ENCODE measurements around the gene ROBO3.

The ROBO3 gene

DNA sequence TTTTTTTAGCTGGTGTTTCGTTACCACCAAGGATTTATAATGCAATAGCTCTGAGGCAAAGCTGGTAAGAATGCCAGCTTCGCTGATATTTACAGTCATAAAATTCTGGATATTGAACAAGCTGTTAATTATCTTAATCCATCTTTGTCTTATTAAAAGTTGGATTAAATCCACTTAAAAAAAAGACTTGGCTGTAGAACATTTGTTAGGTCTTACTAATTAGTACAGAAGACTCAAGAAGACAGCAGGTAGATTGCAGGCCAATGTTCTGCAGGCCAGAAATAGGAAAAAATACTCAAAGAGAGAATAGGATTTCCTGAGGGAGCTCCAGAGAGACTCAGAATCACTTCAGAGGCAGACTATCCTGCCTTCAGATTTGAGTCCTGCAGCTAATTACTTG, 24.9 kb downstream of the ROBO3 start:
- no peaks in the 10 kb centered on the region for H4K20me1 ChIP-seq (ENCODE audit: insufficient read depth, low read length)
- no peak overlapping the region for H3K4me2 ChIP-seq (ENCODE audit: low read length)
- no peaks in the 10 kb centered on the region for H3K36me3 ChIP-seq (ENCODE audit: insufficient read depth, low read length)
- H2AFZ ChIP-seq (ENCODE audit: low read length) = no peak overlapping the region
- no peak for TF ChIP-seq EZH2 (IDR thresholded peaks at IDR 0.05; ENCODE audit: borderline replicate concordance, low read length)
- TF ChIP-seq, protein P1, sequence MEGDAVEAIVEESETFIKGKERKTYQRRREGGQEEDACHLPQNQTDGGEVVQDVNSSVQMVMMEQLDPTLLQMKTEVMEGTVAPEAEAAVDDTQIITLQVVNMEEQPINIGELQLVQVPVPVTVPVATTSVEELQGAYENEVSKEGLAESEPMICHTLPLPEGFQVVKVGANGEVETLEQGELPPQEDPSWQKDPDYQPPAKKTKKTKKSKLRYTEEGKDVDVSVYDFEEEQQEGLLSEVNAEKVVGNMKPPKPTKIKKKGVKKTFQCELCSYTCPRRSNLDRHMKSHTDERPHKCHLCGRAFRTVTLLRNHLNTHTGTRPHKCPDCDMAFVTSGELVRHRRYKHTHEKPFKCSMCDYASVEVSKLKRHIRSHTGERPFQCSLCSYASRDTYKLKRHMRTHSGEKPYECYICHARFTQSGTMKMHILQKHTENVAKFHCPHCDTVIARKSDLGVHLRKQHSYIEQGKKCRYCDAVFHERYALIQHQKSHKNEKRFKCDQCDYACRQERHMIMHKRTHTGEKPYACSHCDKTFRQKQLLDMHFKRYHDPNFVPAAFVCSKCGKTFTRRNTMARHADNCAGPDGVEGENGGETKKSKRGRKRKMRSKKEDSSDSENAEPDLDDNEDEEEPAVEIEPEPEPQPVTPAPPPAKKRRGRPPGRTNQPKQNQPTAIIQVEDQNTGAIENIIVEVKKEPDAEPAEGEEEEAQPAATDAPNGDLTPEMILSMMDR (IDR thresholded peaks at IDR 0.05; ENCODE audit: low read length) = no peak
- no peak overlapping the region for H3K27ac ChIP-seq (ENCODE audit: low read depth, low read length, poor library complexity, severe bottlenecking)
- 0 out of 2 replicates have a peak, but pooled peaks cover 2% of the 10 kb centered on the region for H3K27me3 ChIP-seq (ENCODE audit: insufficient read depth, low read length)
- H3K4me3 ChIP-seq (ENCODE audit: low read depth, low read length, poor library complexity, severe bottlenecking) = no peak overlapping the region
- no peaks in the 10 kb centered on the region for H3F3A ChIP-seq (ENCODE audit: insufficient read depth, low read length)
- no peak overlapping the region for H3K9ac ChIP-seq (ENCODE audit: low read length)
- no peaks in the 10 kb centered on the region for H3K9me3 ChIP-seq (ENCODE audit: low read length)
- H3K4me1 ChIP-seq (ENCODE audit: insufficient read depth, low read length, severe bottlenecking) = no peaks in the 10 kb centered on the region
- no peaks in the 10 kb centered on the region for H3K79me2 ChIP-seq (ENCODE audit: insufficient read depth, low read length)
- no peaks in the 10 kb centered on the region for H3K9me2 ChIP-seq (ENCODE audit: low read depth, low read length)

DNA sequence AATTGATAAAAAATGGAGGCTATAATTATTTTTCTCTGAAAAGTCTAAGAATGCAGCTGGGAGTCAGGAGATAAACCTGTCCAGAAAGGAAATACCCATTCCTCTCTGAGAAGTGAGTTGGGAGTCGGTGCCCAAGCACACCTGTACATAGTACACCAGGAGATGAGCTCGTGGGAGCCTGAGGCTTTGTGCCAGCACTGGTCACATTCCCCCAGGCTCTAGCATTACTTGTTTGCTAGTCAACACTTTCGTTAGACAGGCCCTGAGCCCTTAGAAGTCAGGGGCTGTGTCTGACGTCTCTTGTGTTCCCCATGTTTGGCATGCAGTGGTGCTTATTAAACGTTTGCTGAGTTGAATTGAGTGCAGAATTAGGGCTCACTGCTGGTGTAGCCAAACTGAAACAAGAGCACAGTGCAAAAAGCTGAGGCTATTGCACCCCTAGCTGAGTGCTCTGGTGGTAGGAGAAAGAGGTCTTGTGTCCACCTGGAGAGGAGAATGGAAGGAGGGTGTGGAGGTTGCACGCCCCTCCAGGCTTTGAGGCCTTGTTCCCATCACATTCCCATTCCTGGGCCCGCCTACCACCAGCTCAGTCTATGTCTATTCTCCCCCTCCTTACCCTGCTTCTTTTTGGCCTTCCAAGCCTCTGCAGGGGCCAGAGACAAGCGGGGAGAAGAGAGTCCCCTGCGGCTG, 25.6 kb downstream of the ROBO3 start:
- Histone ChIP-seq H3K27ac (ENCODE audit: low read depth, low read length, poor library complexity, severe bottlenecking) (no peak overlapping the region), H4K20me1 (ENCODE audit: insufficient read depth, low read length) (no peaks in the 10 kb centered on the region)

DNA sequence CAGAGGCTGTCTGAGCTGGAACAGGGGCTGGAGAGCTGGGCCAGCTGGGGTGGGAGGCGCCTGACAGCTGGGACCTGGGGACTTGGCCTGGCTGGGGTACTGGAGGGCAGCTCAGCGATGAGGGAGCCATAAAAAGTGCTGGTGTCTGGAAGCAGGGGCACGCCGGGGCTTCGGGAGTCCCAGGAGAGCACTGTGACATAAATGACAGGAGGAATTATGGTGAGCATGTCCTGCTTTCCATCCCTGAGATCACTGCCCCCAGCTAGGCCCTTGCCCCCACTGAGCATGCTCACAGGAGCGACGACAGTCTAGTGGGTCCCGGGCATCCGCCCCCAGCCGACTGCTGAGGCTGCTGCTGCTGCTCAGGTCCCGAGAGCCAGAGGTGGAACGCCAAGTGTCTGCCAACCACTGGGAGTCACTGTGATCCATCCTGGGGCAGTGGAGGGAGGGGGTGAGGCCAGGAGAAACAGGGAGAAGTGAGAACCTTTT, 26.2 kb downstream of the ROBO3 start:
- Histone ChIP-seq H3K9me2 (ENCODE audit: low read depth, low read length) (no peaks in the 10 kb centered on the region), H3K4me1 (ENCODE audit: insufficient read depth, low read length, severe bottlenecking) (no peaks in the 10 kb centered on the region), H3K4me2 (ENCODE audit: low read length) (no peak overlapping the region), H3K9me3 (ENCODE audit: low read length) (no peaks in the 10 kb centered on the region), H2AFZ (ENCODE audit: low read length) (no peak overlapping the region), H3K27ac (ENCODE audit: low read depth, low read length, poor library complexity, severe bottlenecking) (no peak overlapping the region), H3F3A (ENCODE audit: insufficient read depth, low read length) (no peaks in the 10 kb centered on the region), H4K20me1 (ENCODE audit: insufficient read depth, low read length) (no peaks in the 10 kb centered on the region), H3K4me3 (ENCODE audit: low read depth, low read length, poor library complexity, severe bottlenecking) (no peak overlapping the region), H3K27me3 (ENCODE audit: insufficient read depth, low read length) (0 out of 2 replicates have a peak, but pooled peaks cover 2% of the 10 kb centered on the region), H3K79me2 (ENCODE audit: insufficient read depth, low read length) (no peaks in the 10 kb centered on the region), H3K9ac (ENCODE audit: low read length) (no peak overlapping the region), H3K36me3 (ENCODE audit: insufficient read depth, low read length) (no peaks in the 10 kb centered on the region)
- no peak for TF ChIP-seq EZH2 (IDR thresholded peaks at IDR 0.05; ENCODE audit: borderline replicate concordance, low read length)
- TF ChIP-seq, protein P1 (IDR thresholded peaks at IDR 0.05; ENCODE audit: low read length) = no peak

More for the DNA sequence above, 25.6 kb downstream of the ROBO3 start:
- Histone ChIP-seq H3K9me2 (ENCODE audit: low read depth, low read length) (no peaks in the 10 kb centered on the region), H3K79me2 (ENCODE audit: insufficient read depth, low read length) (no peaks in the 10 kb centered on the region), H3K27me3 (ENCODE audit: insufficient read depth, low read length) (0 out of 2 replicates have a peak, but pooled peaks cover 2% of the 10 kb centered on the region), H3K9ac (ENCODE audit: low read length) (no peak overlapping the region), H3K4me3 (ENCODE audit: low read depth, low read length, poor library complexity, severe bottlenecking) (no peak overlapping the region), H3K36me3 (ENCODE audit: insufficient read depth, low read length) (no peaks in the 10 kb centered on the region), H3K4me2 (ENCODE audit: low read length) (no peak overlapping the region), H3F3A (ENCODE audit: insufficient read depth, low read length) (no peaks in the 10 kb centered on the region), H3K4me1 (ENCODE audit: insufficient read depth, low read length, severe bottlenecking) (no peaks in the 10 kb centered on the region), H2AFZ (ENCODE audit: low read length) (no peak overlapping the region), H3K9me3 (ENCODE audit: low read length) (no peaks in the 10 kb centered on the region)
- no peak for TF ChIP-seq EZH2 (IDR thresholded peaks at IDR 0.05; ENCODE audit: borderline replicate concordance, low read length)
- TF ChIP-seq, protein P1 (IDR thresholded peaks at IDR 0.05; ENCODE audit: low read length) = no peak

All from OCI-LY1 (cell line).